ENCODE results near the gene KLHL8.
"Not testable (repeated sequence)": the region's sequence is repeated elsewhere in the genome, so short reads cannot be mapped to it uniquely, and the experiment has no call there.

KLHL8 gene

DNA sequence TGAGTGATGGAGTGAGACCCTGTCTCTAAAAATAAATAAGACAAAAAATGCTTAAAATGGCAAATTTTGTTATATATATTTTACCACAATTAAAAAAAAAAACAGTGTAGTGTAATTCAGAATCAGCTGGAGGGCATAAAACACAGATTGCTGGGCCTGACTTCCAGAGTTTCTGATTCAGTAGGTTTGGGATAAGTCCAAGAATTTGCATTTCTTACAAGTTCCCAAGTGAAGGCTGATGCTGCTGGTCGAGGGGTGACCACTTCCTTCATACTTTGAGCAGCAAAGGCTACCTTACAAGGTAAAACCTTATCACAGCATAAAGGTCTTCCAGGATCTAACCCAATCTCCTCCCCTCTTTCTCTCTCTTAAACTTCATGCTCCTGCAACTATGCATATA is 40.7 kb downstream of the KLHL8 start:
- DNase-seq (ENCODE audit: low read depth), result no peak

DNA sequence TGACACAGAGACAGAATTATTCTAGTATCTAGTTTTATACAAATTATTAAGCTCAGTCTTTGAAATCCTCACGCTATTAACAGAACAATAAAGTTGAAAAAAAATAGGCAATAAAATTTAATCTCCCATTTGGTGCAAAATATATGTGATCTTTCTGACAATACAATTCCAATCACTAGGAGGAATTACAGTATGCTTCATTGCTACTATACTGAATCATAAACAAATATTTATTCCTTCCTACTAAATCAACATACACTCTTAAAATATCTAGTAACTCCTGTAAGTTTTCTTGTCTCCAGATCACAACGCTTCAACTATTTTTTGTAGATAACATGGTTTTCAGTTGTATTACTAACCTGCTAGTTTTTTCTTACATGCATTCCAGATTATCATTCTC is 45.7 kb downstream of the KLHL8 start:
- no peak for DNase-seq (ENCODE audit: low read depth)

- no peak for DNase-seq (ENCODE audit: low read depth)
Observed at GRCh38 chr4:87171944-87172343, 48.5 kb downstream of the KLHL8 start.

DNA sequence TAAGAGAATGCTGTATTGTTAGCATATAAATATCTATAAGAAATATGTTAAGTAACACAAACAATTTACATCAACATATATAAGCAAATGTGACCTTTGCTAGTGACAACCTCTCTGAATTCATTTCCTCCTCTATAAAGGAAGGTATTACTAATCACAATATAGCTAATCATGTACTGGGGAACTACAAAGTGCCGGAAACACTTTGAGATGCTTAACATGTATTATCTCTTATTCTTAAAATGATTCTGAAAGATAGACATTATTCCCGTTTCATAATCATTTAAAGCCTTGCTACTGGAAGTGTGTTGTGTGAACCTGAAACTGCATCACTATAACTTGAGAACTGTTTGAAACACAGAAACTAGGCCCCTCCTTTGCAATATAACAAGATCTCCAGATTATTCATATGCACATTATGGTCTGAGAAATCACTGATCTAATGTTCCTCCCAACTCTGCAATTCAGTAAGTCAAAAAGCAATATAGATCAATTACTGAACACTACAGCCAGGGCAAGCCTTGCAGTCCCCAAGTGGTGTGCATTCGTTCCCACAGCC is 54.0 kb downstream of the KLHL8 start:
- DNase-seq (ENCODE audit: low read depth), result no peak

GRCh38 chr4:87165892-87166291 is 54.5 kb downstream of the KLHL8 start:
- no peak for DNase-seq (ENCODE audit: low read depth)

DNA sequence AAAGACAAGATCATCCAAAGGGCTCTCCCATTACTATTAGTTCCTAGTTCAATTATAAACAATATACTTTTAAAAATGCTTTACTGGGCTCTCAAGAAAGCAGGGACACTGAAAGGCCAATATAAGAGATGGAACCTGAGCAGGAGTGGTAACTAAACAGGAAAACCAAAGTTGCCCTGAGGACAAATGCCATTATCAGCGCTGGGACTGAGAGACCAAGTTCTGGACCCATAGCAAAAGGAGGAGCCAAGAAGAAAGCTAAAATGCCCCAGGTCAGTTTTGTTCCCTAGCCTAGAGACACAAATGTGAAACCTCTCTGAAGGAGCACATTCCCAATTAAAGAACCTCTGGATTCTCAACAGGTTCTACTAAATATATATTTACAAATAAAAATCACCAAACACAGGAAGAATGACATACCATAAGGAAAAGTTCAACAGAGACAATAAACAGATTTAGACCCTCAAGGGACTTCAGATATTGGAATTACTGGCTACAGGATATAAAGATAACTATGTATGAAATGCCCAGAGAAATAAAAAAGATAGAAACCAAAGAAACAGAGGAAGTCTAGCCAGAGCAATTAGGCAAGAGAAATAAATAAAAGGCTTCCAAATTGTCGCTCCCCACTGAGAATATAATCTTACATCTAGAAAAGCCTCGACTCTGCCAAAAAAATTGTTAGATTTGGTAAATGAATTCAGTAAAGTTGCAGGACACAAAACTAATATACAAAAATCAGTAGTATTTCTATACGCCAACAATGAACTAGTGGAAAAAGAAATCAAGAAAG is 67.1 kb downstream of the KLHL8 start:
- DNase-seq (ENCODE audit: low read depth), result no peak

- DNase-seq (ENCODE audit: low read depth), result no peak
Observed at GRCh38 chr4:87152310-87153041, 67.9 kb downstream of the KLHL8 start.

GRCh38 chr4:87151730-87152129 is 68.7 kb downstream of the KLHL8 start:
- DNase-seq (ENCODE audit: low read depth), result no peak

DNA sequence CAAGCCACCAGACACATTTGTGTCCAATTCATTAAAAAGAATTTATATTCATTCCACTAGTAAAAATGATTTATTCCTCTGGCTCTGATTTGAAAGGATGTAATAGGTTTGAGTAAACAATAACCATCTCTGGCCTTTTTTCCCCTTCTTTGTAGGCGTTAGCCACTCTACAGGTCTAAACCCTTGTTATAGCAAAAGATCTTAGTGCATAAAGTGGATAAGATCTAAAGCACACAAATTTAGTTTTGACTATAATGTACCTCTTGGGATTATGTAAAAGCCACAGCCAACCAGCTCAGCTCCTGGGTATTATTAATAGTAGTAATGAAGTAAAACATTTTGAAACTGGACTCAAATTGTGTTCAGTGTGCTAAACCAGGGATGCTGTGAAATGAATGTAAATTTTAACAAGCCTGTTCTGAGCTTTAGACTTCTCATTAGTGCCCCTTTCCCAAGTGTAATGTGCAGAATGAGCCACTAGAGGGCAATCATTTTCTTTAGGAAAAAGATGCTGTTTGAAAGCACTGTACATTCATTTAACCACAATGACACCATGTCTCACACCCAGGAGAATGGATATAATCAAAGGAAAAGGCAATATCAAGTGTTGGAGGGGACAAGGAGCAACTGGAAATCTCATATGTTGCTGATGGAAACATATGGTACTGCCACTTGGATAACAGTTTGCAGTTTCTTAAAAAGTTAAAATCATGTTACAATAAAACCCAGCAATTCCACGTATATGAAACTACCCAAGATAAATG is 69.7 kb downstream of the KLHL8 start:
- no peak for DNase-seq (ENCODE audit: low read depth)

DNA sequence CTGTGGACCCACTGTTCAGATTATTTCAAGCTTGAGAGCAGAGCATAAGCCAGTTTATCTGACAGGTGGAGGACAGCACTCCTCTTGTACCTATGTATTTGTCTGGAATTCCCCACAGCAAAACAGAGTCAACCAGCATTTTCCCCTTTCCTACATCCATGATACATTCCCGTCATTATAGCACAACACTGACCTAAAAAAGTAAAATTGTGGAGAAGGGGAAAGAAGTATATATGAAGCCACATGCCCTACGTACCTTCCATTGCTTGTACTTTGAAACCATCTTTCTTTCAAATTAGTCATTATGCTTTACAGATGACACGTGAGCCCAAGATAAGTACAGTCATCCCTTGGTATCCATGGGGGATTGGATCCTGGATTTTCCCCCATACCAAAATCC is 73.3 kb downstream of the KLHL8 start:
- no peak for DNase-seq (ENCODE audit: low read depth)

DNA sequence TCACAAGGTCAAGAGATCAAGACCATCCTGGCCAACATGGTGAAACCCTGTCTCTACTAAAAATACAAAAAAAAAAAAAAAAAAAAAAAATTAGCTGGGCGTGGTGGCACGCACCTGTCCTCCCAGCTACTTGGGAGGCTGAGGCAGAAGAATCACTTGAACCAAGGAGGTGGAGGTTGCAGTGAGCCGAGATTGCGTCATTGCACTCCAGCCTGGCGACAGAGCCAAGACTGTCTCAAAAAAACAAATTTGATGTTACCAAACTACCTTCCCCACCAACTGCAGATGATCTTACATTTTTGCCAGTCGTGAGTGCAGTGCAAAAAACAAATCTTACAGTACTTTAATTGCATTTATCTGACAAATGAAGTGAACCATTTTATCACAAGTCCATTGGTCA is 74.5 kb downstream of the KLHL8 start:
- DNase-seq (ENCODE audit: low read depth), result not testable (repeated sequence)

DNA sequence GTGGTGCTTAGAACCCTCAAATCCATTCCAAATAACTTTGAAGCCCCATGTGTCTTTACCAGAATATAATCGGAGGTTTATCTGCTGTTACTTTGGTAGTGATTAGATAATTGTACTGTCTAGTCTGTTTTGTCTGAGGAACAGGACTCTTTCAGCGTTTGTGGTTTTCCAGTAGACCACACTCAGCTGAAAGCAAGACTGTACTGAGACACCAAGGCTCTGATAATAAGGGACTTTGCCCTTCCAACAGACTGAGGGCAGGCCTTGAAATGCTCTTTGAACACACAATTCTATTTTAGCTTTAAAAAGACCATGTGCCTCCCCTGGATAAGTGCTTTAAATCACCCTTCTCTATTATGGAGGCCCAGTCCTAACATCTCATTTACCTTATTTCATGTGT is 76.1 kb downstream of the KLHL8 start:
- no peak for DNase-seq (ENCODE audit: low read depth)

DNA sequence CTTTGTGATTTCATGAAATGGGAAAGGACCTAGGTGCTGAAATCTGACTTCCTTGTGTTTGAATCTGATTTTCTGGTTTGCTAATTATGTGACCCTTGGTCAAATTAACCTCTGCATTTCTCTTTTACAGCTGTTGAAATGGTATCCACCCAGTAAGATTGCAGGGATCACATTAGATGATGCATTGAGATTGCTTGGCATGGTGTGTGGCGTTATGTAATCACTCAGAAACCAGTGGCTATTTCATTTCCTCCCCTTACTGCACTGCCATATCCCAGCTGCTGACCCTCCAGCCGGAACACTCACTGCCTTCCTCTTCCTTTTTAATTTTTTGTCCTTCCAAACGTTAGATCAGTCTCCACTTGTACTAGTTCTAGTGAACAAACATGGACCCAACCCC is 79.0 kb downstream of the KLHL8 start:
- no peak for DNase-seq (ENCODE audit: low read depth)

GRCh38 chr4:87134122-87134521 is 86.3 kb downstream of the KLHL8 start:
- DNase-seq (ENCODE audit: low read depth), result no peak

DNA sequence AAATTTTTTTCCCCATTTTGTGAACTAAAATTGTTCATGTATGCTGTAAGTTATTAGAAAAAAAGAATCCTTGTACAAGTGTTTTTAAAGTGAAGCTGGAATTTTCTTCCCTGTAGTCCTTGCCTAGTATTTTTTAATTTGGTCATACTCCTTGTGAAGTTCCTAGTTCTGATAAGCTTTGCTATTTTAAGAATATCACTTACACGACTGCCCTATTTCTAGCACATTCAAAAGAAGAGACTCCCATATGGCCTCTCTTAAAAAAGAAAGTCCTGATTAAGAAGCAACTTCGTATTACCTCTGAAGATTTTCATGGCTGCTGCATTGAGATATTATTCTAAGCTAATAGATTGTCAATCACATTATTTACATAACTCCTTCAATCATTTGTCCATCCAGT is 87.2 kb downstream of the KLHL8 start:
- DNase-seq (ENCODE audit: low read depth), result no peak

DNA sequence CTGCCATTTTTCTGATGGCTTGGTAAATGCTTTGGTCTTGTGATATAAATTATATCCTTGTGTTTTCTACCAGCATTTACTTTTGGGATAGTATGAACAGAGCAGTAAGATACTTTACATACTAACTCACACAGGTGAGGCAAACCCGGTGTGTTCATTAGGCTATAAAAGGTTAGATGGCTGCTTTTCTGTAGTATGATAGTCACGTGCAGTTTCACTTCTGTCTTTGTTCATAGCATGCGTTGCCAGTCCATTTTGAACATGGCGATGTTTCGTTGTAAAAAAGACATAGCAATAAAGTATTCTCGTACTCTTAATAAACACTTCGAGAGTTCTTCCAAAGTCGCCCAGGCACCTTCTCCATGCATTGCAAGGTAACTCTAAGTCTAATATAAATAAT is 88.4 kb downstream of the KLHL8 start:
- no peak for DNase-seq (ENCODE audit: low read depth)

DNA sequence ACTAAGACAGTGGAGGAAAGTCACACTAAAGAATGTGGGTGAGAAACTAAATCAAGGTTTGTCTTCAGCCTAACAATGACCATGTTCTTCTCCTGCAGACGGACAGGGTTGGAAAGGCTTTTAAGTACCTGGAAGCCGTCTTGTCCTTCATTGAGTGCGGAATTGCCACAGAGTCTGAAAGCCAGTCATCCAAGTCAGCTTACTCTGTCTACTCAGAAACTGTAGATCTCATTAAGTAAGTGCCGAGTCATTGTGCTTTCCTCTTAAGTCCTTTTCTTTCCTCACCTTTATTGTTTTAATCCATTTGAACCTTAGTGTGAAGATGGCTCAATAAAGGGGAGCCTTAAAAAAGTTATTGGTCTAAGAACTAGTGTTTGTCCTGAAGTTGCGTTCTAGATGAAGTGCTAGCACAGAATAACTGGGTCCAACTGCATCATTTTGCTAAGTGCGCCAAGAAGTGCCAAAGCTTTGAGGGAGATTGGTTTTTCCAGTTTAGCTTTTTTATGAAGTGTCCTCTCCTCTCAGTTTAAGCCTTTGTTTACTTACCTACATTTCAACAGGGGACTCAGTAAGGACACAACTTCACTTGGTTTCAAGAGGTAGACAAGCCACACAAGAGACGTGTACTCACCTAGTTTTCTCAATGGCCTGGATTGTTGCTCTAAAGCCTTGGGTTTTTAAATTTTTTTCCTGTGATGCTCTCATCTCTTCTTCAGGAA is 89.3 kb downstream of the KLHL8 start:
- no peak for DNase-seq (ENCODE audit: low read depth)

DNA sequence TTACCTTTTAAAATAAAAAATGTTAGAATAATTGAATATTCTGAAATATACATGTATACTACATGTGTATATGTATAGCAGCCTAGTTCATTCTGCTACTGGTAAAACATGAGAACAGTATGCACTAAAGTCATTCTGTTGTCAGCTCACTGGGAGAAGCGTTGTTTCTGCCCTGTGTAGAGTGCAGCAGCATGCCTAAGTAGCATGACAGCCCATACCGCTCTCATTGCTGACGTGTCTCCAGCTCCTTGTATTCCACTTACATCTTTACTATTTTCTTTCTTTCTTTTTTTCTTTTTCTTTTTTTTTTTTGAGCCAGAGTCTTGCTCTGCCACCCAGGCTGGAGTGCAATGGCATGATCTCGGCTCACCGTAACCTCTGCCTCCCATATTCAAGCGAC is 90.7 kb downstream of the KLHL8 start:
- no peak for DNase-seq (ENCODE audit: low read depth)

DNA sequence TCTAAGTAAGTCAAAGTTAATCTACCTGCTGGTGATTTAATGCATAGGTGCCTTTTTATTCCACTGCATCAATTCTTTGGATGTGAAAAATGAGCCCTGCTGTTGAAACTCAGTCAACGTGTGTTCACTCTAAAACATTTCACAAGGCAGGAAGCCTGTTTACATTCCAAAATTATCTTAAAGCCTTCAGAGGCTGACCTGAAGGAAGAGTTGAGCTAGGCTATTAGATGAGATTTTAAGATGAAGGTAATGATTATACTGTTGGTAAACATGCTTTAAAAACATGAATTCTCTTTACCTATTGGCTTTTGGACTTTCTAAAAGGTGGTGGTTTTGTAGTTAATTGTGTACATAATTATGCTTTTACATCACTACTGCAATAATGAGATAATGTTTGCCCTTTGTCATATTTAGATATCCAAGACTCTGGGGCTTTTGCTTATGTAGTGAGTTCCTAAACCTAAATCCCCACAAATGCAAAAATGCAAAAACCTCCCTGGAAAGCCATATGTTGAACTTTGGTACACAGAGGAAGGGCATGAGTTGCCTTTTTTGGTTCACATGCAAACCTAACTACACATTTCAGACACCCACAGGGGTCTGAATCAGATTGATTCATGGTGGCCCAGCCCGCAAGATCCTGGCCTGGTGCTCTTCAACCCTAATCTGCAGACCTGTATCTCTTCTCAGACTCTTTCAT is 92.3 kb downstream of the KLHL8 start:
- DNase-seq (ENCODE audit: low read depth), result no peak

- DNase-seq (ENCODE audit: low read depth), result no peak
Observed at GRCh38 chr4:87126056-87126455, 94.4 kb downstream of the KLHL8 start.

GRCh38 chr4:87122252-87122651 is 98.2 kb downstream of the KLHL8 start:
- no peak for DNase-seq (ENCODE audit: low read depth)
